ENCODE results near the gene TSPAN3.

Gene TSPAN3

GRCh38 chr15:77048135-77048876 lies 22.6 kb downstream of the TSPAN3 start:
- DNase-seq, result no peak

- DNase-seq, result no peak
These were observed 24.1 kb downstream of the TSPAN3 start for GRCh38 chr15:77046704-77047412.

- no peak for DNase-seq
These were observed 24.9 kb downstream of the TSPAN3 start for GRCh38 chr15:77045985-77046384.

- DNase-seq, result no peak
These were observed 26.5 kb downstream of the TSPAN3 start for GRCh38 chr15:77044228-77045042.

DNA sequence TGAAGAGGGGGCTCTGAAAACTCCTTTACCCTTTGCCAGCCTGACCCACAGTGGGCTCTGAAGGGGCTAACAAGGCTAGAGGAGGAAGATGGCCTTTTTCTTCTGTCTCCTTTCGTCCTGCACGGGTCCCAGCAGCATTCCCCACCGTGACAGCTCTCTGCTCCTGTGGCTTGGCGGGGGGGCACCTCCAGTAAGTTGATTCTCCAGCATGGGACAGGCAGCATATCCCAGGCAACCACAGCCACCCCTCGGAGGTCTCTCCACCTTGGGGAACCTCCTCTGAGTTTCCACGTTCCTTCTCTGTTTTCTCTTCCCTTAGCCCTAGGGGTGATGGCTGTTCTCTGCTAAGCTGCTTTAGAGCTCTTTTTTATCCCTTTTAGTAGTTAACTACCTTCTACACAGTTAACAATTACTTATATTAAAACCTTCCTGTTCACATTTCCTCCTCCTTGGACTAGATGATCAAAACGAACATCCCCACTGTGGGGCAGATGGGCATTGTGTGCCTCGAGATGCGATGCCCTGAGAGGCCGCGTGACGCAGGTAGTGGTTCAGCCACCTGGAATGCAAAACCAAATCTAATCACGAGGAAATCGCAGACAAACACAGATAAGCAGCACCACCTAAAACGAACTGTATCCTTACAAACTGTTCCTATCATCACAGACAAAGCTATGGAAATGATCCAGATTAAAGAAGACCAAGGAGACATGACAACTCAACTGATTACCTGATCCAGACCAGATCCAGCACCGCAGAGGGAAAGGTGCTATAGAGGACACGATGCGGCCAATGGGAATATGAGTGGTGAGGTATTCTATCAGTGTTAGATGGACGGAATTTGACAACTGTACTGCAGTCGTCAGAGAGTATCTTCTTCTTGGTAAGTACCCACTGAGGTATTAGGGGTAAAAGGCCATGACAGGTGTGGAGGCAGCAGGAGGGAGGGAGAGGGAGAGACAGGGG lies 27.7 kb downstream of the TSPAN3 start:
- DNase-seq, result no peak

GRCh38 chr15:77042245-77042919 lies 28.5 kb downstream of the TSPAN3 start:
- DNase-seq, result no peak

DNA sequence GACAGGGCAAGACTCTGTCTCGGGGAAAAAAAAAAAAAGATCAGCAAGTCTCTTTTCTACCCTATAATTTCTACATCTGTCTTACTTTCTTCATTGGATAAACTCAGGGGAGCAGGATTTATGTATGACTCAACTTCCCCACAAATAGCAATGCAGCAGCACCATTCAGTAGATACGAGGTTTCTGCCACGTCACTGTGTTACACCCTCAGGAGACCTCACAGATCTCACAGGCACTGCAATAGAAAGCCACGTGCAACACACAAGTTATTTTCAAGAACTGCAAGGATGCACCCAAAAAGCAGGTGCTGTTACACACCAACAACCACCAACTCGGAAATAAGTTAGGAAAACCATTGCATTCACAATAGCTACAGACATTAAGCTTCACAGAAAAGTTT lies 30.2 kb downstream of the TSPAN3 start:
- no peak for DNase-seq

GRCh38 chr15:77039848-77040247 lies 31.1 kb downstream of the TSPAN3 start:
- no peak for DNase-seq

DNA sequence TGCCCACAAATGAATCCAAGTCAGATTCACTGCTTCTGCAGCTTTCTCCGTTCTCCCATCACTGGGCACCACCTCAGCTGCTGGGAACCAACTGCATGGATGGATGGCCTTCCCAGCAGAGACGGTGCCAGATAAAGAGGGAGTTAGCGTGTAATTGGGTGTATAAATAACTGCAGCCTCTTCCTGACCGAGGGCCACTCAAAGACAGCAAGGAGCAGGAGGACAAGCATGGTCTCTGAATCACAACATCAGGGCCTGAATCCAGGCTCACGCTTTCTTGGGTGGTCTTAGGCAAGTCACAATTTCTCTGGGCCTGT lies 31.7 kb downstream of the TSPAN3 start:
- no peak for DNase-seq

GRCh38 chr15:77038312-77039216 lies 32.3 kb downstream of the TSPAN3 start:
- no peak for DNase-seq

- DNase-seq, result no peak
These were observed 33.3 kb downstream of the TSPAN3 start for GRCh38 chr15:77037388-77038209.

- no peak for DNase-seq
These were observed 34.1 kb downstream of the TSPAN3 start for GRCh38 chr15:77036537-77037387.

GRCh38 chr15:77035999-77036471 lies 34.9 kb downstream of the TSPAN3 start:
- no peak for DNase-seq

DNA sequence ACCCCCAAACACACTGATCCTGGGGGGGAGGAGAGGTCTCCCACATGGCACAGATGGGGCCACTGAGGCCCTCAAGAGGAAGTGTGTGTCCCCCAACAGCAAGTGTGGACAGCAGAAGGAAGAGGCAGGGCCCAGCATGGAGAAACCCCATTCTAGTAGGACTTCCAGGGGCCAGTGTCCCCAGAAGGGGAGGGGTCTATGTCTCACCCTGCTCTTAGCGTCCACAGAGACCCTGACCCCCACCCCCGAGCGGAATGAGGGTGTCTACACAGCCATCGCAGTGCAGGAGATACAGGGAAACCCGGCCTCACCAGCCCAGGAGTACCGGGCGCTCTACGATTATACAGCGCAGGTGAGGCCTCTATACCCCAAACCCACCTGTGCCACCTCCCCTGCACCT lies 35.3 kb downstream of the TSPAN3 start:
- DNase-seq, result no peak

- peak; percentile 29 to 36 for DNase-seq
These were observed 36.0 kb downstream of the TSPAN3 start for GRCh38 chr15:77034695-77035489.

DNA sequence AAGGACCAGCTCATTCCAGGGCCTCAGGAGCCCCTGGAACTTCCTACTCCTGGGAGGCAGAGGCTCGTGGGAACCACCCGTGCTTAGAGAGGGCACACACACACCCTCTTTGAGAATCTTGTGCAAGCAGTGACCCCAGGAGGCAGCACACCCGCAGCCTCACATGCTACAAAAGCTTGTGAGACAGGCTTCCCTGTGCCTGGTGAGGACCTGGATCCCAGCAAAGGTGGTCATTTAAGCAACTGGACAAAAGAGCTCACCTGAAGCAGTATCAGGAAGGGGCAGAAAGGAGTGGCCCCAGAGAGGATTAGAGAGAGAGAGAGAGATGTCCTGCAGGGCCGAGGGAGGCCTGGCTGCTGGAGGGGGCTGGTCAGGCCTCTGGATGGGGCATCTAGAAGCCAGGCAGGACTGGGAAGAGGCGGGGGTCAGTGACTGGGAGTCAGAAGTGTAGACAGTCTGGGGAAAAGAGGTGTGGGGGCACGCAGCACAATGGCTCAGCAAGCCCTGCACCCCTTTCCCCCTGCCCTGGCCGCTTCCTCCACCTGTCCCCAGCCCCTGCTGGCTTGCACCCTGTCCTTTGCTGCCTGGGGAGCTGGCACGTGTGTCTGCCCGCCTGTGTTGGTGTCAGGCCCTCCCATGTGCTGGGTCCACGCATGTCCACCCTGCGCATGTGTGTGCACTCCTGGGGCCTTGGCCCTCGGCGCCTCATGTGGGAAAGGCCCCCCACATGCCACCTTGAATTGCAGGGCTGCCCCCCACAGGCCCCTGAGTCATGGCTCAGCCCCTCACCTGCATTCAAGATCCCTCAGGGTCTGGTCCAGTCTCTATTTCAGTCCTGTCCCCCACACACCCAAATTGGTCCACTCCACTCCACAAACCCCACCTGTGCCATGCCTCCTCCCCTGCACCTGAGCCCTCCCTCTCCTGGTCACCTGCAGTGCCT lies 36.9 kb downstream of the TSPAN3 start:
- no peak for DNase-seq

DNA sequence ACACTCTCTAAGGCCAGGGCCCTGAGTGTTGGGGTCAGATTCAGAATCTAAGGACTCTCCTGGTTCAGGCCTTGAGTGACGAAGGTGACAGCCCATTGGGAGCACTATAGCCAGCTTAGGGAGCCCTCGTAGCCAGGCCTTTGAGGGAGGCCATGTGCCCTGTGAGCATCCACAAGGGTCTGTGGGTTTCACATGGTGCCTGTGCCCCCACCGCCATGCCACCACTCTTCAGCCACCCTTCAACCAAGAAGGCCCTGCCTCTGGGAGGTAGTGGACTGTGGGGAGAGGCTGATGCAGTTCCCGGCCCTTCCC lies 37.5 kb downstream of the TSPAN3 start:
- no peak for DNase-seq
